ENCODE data around the gene TYMS.

TYMS gene

GRCh38 chr18:649341-649740 lies 8.1 kb upstream of the TYMS start:
- DNase-seq = no peak

- no peak for DNase-seq
Measured at GRCh38 chr18:650428-650858, 7.0 kb upstream of the TYMS start.

- no peak for DNase-seq
Measured at GRCh38 chr18:652131-652530, 5.3 kb upstream of the TYMS start.

GRCh38 chr18:653512-653911 lies 3.9 kb upstream of the TYMS start:
- DNase-seq = no peak

GRCh38 chr18:654601-655000 lies 2.9 kb upstream of the TYMS start:
- DNase-seq = no peak

- no peak for DNase-seq
Measured at GRCh38 chr18:655445-655844, 2.0 kb upstream of the TYMS start.

GRCh38 chr18:658001-658946 lies 821 bp downstream of the TYMS start:
- DNase-seq = peak; percentile 45

- DNase-seq = no peak
Measured at GRCh38 chr18:658947-659533, 1.6 kb downstream of the TYMS start.

- no peak for DNase-seq
Measured at GRCh38 chr18:659597-659996, 2.1 kb downstream of the TYMS start.

- DNase-seq = no peak
Measured at GRCh38 chr18:662197-662596, 4.7 kb downstream of the TYMS start.

GRCh38 chr18:666177-666576 lies 8.7 kb downstream of the TYMS start:
- DNase-seq = no peak

- DNase-seq = no peak
Measured at GRCh38 chr18:666628-667027, 9.2 kb downstream of the TYMS start.

GRCh38 chr18:668260-668659 lies 10.8 kb downstream of the TYMS start:
- DNase-seq = no peak

GRCh38 chr18:669077-669476 lies 11.6 kb downstream of the TYMS start:
- no peak for DNase-seq

GRCh38 chr18:670522-670921 lies 13.1 kb downstream of the TYMS start:
- no peak for DNase-seq

GRCh38 chr18:671405-671804 lies 14.0 kb downstream of the TYMS start:
- no peak for DNase-seq

- no peak for DNase-seq
Measured at GRCh38 chr18:673317-673716, 15.9 kb downstream of the TYMS start.

GRCh38 chr18:673769-674168 lies 16.3 kb downstream of the TYMS start:
- DNase-seq = no peak

GRCh38 chr18:675307-675706 lies 17.9 kb downstream of the TYMS start:
- DNase-seq = no peak

GRCh38 chr18:676069-676468 lies 18.6 kb downstream of the TYMS start:
- DNase-seq = no peak

- no peak for DNase-seq
Measured at GRCh38 chr18:676736-677135, 19.3 kb downstream of the TYMS start.

GRCh38 chr18:677145-677544 lies 19.7 kb downstream of the TYMS start:
- no peak for DNase-seq

- DNase-seq = no peak
Measured at GRCh38 chr18:677951-678381, 20.5 kb downstream of the TYMS start.

- DNase-seq = no peak
Measured at GRCh38 chr18:678482-679182, 21.2 kb downstream of the TYMS start.

Measured in CD4-positive, alpha-beta T cell treated with Interleukin-15 for 1 hour (primary cell).